Measurements from ENCODE around the gene C19orf12. TPM values are rescaled to one million over a fixed set of nuclear protein-coding genes. Genes with fewer than 3 reads are reported as not detected.

Gene C19orf12
- total and polyA plus RNA-seq, 2 donors (not counting 3 experiments of a cell fraction or from before 2014, with no cell fraction given) = 20.4 to 22.9 TPM

DNA sequence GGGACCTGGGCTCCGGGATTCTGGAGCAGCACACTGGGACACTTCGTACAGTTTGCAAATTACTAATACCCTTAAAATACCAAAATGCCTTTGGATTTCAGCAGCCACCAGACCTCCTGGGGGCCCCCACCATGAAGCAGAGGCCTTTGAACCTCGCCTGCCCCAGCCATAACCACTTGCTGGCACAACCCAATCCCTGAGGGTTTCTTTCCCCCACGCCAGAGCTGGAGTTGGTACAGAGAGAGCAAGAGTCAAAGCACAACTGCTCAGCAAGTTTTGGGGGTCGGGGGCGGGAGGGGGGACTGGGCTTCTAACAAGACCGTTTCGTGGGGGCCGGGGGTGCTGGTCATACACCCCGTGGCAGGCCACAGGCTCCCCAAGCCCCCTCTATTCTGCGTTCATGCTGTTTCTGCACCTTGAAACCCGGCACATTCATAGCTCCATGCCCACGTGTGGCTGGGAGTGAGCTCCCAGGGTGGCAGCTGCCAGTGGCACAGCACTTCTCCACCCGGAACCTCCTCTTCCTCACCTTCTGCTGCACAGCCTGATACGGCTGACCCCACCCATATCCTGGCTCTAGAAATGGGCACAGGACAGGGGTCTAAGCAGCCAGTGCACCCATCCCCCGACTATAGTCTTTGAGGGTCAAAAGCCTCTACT, 32.7 kb downstream of the C19orf12 start:
- BruUV-seq (replicated peaks) = no TSS peak

DNA sequence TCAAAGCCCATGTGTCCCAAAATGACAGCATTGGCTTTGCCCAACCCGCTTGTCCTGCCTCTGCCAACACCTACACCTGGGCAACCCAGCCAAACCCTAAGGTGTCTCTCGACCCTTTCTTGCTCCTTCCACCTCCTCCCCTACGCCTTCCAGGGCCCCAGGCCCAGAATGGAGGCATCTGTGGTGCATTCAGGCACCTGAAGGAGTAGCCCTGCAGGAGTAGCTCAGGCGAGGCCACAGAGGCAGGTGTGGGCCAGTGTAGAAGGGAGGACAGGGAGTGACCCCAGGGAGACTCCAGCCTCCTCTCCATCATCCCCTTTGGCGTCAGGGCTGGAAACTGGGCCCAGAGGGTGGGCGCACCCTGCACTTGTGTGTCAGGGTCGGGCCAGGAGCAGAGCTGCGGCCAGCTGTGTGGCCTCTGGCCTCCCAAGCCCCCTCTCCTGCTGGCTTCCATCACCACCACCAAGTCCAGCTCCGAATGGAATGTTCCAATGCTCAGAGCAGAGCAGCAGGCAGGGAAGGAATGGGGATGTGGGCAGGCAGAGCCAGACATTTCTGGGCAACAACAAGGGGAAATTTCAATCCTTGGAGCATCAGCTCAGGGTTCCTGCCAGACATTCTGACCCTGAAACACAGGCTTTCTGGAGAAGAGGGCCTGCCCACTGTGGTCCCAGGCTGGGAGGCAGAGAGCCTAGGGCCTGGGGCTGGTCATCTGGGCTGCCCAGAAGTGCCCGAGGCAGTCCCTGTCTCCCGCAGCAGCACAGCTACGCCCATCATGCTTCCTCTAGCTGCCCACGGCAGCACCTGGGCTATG, 33.4 kb downstream of the C19orf12 start:
- ChIA-PET POLR2A (no interaction called here), CTCF (interaction anchor here (0.6 to 2.0 kb wide), 6 partner anchors 10 to 71 kb away, joined by 3 to 9 read pairs (median 4); partner anchors contain the start of gene PLEKHF1)
- DNase-seq (ENCODE audit: low read depth, low spot score) (no peak), FAIRE-seq (no peak)
- Histone ChIP-seq H3K79me2 (ENCODE audit: control insufficient read depth, insufficient read depth, low read length) (no peaks in the 10 kb centered on the region), H4K20me1 (replicated peaks; ENCODE audit: control insufficient read depth, extremely low read depth, insufficient read depth, low read length) (no peaks in the 10 kb centered on the region), H3K9me1 (replicated peaks; ENCODE audit: control insufficient read depth, extremely low read depth, insufficient read depth, low read length) (no peaks in the 10 kb centered on the region), H3K4me1 (ENCODE audit: control insufficient read depth, extremely low read depth, insufficient read depth, low read length) (peaks cover 6% of the 10 kb centered on the region), H3K36me3 (ENCODE audit: control insufficient read depth in 2 of 2, extremely low read depth in 1 of 2, insufficient read depth in 2 of 2, low read length in 2 of 2) (no peaks in the 10 kb centered on the region), H3K4me2 (ENCODE audit: insufficient read depth, low read length) (no peak overlapping the region), H3K27me3 (ENCODE audit: control insufficient read depth in 2 of 2, insufficient read depth in 2 of 2, low read length in 2 of 2) (no peaks in the 10 kb centered on the region), H3K27ac (ENCODE audit: insufficient read depth, low read depth, low read length) (no peak overlapping the region), H3K4me3 (replicated peaks in 1 of 3; ENCODE audit: insufficient read depth in 1 of 3, low read depth in 1 of 3, low read length in 3 of 3) (no peak overlapping the region), H2AFZ (ENCODE audit: low read depth, low read length) (no peak overlapping the region), H3K9ac (replicated peaks; ENCODE audit: extremely low read depth, insufficient read depth, low read length) (no peak overlapping the region), H3K9me3 (replicated peaks; ENCODE audit: control insufficient read depth, insufficient read depth, low read length) (no peaks in the 10 kb centered on the region)
- no TSS peak for BruUV-seq (replicated peaks)
- dilution Hi-C loops (cut with MboI; ENCODE audit: extremely low pct_ligation_motif_present, low sequenced_read_pairs) (no loop called here), intact Hi-C loops (cut with micrococcal nuclease) (no loop called here)
- TF ChIP-seq, protein P1, sequence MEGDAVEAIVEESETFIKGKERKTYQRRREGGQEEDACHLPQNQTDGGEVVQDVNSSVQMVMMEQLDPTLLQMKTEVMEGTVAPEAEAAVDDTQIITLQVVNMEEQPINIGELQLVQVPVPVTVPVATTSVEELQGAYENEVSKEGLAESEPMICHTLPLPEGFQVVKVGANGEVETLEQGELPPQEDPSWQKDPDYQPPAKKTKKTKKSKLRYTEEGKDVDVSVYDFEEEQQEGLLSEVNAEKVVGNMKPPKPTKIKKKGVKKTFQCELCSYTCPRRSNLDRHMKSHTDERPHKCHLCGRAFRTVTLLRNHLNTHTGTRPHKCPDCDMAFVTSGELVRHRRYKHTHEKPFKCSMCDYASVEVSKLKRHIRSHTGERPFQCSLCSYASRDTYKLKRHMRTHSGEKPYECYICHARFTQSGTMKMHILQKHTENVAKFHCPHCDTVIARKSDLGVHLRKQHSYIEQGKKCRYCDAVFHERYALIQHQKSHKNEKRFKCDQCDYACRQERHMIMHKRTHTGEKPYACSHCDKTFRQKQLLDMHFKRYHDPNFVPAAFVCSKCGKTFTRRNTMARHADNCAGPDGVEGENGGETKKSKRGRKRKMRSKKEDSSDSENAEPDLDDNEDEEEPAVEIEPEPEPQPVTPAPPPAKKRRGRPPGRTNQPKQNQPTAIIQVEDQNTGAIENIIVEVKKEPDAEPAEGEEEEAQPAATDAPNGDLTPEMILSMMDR (IDR thresholded peaks at IDR 0.05; ENCODE audit: extremely low read depth in 1 of 2, insufficient read depth in 1 of 2, low read depth in 1 of 2, low read length in 2 of 2) = no peak
- TF ChIP-seq MYC (IDR thresholded peaks at IDR 0.05; ENCODE audit: low read depth, low read length) (no peak), EZH2 (IDR thresholded peaks at IDR 0.05; ENCODE audit: borderline replicate concordance, low read depth, low read length, severe bottlenecking) (no peak), POLR2A (IDR thresholded peaks at IDR 0.05; ENCODE audit: low read depth, low read length) (no peak)

More for the DNA sequence above, 32.7 kb downstream of the C19orf12 start:
- Histone ChIP-seq H2AFZ (ENCODE audit: low read depth, low read length) (no peak overlapping the region), H3K9me3 (replicated peaks; ENCODE audit: control insufficient read depth, insufficient read depth, low read length) (no peaks in the 10 kb centered on the region), H3K79me2 (ENCODE audit: control insufficient read depth, insufficient read depth, low read length) (no peaks in the 10 kb centered on the region), H3K27ac (ENCODE audit: insufficient read depth, low read depth, low read length) (no peak overlapping the region), H3K4me2 (ENCODE audit: insufficient read depth, low read length) (no peak overlapping the region), H3K9me1 (replicated peaks; ENCODE audit: control insufficient read depth, extremely low read depth, insufficient read depth, low read length) (no peaks in the 10 kb centered on the region), H3K9ac (replicated peaks; ENCODE audit: extremely low read depth, insufficient read depth, low read length) (no peak overlapping the region), H3K27me3 (ENCODE audit: control insufficient read depth in 2 of 2, insufficient read depth in 2 of 2, low read length in 2 of 2) (no peaks in the 10 kb centered on the region), H3K4me1 (ENCODE audit: control insufficient read depth, extremely low read depth, insufficient read depth, low read length) (peaks cover 6% of the 10 kb centered on the region), H3K4me3 (replicated peaks in 1 of 3; ENCODE audit: insufficient read depth in 1 of 3, low read depth in 1 of 3, low read length in 3 of 3) (no peak overlapping the region), H3K36me3 (ENCODE audit: control insufficient read depth in 2 of 2, extremely low read depth in 1 of 2, insufficient read depth in 2 of 2, low read length in 2 of 2) (no peaks in the 10 kb centered on the region), H4K20me1 (replicated peaks; ENCODE audit: control insufficient read depth, extremely low read depth, insufficient read depth, low read length) (no peaks in the 10 kb centered on the region)
- TF ChIP-seq MYC (IDR thresholded peaks at IDR 0.05; ENCODE audit: low read depth, low read length) (no peak), EZH2 (IDR thresholded peaks at IDR 0.05; ENCODE audit: borderline replicate concordance, low read depth, low read length, severe bottlenecking) (no peak), GATA2 (IDR thresholded peaks at IDR 0.05; ENCODE audit: insufficient read depth, insufficient read length, low read depth, low read length) (no peak), FOS (IDR thresholded peaks at IDR 0.05; ENCODE audit: borderline replicate concordance, insufficient read depth, low read length) (no peak), JUN (IDR thresholded peaks at IDR 0.05; ENCODE audit: borderline replicate concordance, insufficient read depth, insufficient read length, low read depth) (no peak)
- dilution Hi-C loops (cut with MboI; ENCODE audit: extremely low pct_ligation_motif_present, low sequenced_read_pairs) = no loop called here
- POLR2A ChIA-PET = no interaction called here
- intact Hi-C loops (cut with micrococcal nuclease) = no loop called here
- CTCF ChIA-PET = interaction anchor here (1.0 to 2.0 kb wide), 4 partner anchors 11 to 72 kb away, joined by 3 to 9 read pairs (median 6); partner anchors contain the start of gene PLEKHF1
- FAIRE-seq (no peak), DNase-seq (ENCODE audit: low read depth, low spot score) (no peak)
